ENCODE results near the gene NDRG3.

DNA sequence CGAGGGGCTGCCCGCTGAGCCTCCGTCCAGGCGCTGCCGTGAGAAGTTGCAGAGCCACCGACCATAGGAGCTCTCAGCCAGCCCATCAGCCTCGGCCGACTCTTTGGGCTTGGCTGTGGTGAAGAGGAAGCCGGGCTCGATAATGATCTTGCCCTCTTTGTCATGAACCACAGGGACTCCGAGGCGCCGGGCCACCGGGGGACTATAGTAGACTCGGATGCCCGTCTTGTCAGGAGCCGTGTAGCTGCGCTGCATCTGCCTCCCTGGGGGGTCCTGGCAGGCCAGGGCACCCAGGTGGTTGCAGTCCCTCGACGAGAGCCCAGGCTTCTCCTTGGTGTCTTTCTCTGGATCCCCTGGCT, 48.2 kb upstream of the NDRG3 start:
- TF ChIP-seq CTCF (IDR thresholded peaks at IDR 0.05) = no peak
- TF ChIP-seq POLR2A (IDR thresholded peaks at IDR 0.05) = no peak
- TF ChIP-seq EP300 (IDR thresholded peaks at IDR 0.05) = no peak
